ENCODE data around the gene CORO2B. TPM values are rescaled to one million over a fixed set of nuclear protein-coding genes. Genes with fewer than 3 reads are reported as not detected.
"Not testable (repeated sequence)": the region's sequence is repeated elsewhere in the genome, so short reads cannot be mapped to it uniquely, and the experiment has no call there.

Gene CORO2B
- total RNA-seq, 1 donor from 2014 or later, result 10.2 TPM

- intact Hi-C loops (cut with DNase I), result no loop called here
- no peak for DNase-seq (ENCODE audit: low spot score)
- ATAC-seq, result peak; percentile 74
These were observed 20.8 kb downstream of the CORO2B start for GRCh38 chr15:68599560-68600071.

- ATAC-seq (peak; percentile 5), DNase-seq (ENCODE audit: low spot score) (no peak)
- intact Hi-C loops (cut with DNase I), result no loop called here
These were observed 22.7 kb downstream of the CORO2B start for GRCh38 chr15:68601206-68602197.

- ATAC-seq, result no peak
- no peak for DNase-seq (ENCODE audit: low spot score)
- intact Hi-C loops (cut with DNase I), result no loop called here
These were observed 23.8 kb downstream of the CORO2B start for GRCh38 chr15:68602459-68603215.

GRCh38 chr15:68603216-68603595 lies 24.4 kb downstream of the CORO2B start:
- intact Hi-C loops (cut with DNase I), result no loop called here
- no peak for ATAC-seq
- DNase-seq (ENCODE audit: low spot score), result no peak

GRCh38 chr15:68603951-68604350 lies 25.2 kb downstream of the CORO2B start:
- DNase-seq (ENCODE audit: low spot score), result no peak

GRCh38 chr15:68604840-68605478 lies 26.2 kb downstream of the CORO2B start:
- intact Hi-C loops (cut with DNase I); ATAC-seq; DNase-seq (ENCODE audit: low spot score): not testable (repeated sequence)

More at GRCh38 chr15:68603951-68604350, 25.2 kb downstream of the CORO2B start:
- intact Hi-C loops (cut with DNase I), result no loop called here
- ATAC-seq, result no peak

GRCh38 chr15:68606375-68606774 lies 27.6 kb downstream of the CORO2B start:
- DNase-seq (ENCODE audit: low spot score) (no peak), ATAC-seq (no peak)
- intact Hi-C loops (cut with DNase I), result no loop called here

- ATAC-seq (peak; percentile 88), DNase-seq (ENCODE audit: low spot score) (peak; percentile 77)
- intact Hi-C loops (cut with DNase I), result no loop called here
These were observed 29.5 kb downstream of the CORO2B start for GRCh38 chr15:68608206-68608843.

GRCh38 chr15:68608844-68609232 lies 30.0 kb downstream of the CORO2B start:
- DNase-seq (ENCODE audit: low spot score) (no peak), ATAC-seq (no peak)
- intact Hi-C loops (cut with DNase I), result no loop called here

GRCh38 chr15:68609629-68610028 lies 30.8 kb downstream of the CORO2B start:
- intact Hi-C loops (cut with DNase I), result no loop called here
- ATAC-seq, result peak; percentile 85
- DNase-seq (ENCODE audit: low spot score), result peak; percentile 82

- DNase-seq (ENCODE audit: low spot score) (no peak), ATAC-seq (peak; percentile 4)
- intact Hi-C loops (cut with DNase I), result no loop called here
These were observed 32.0 kb downstream of the CORO2B start for GRCh38 chr15:68610825-68611224.

- intact Hi-C loops (cut with DNase I), result no loop called here
- no peak for DNase-seq (ENCODE audit: low spot score)
- no peak for ATAC-seq
These were observed 33.7 kb downstream of the CORO2B start for GRCh38 chr15:68612503-68612902.

- ATAC-seq (no peak), DNase-seq (ENCODE audit: low spot score) (no peak)
- intact Hi-C loops (cut with DNase I), result no loop called here
These were observed 34.4 kb downstream of the CORO2B start for GRCh38 chr15:68612979-68613740.

- ATAC-seq (peak; percentile 48), DNase-seq (ENCODE audit: low spot score) (peak; percentile 76)
- intact Hi-C loops (cut with DNase I), result no loop called here
These were observed 35.7 kb downstream of the CORO2B start for GRCh38 chr15:68614286-68615035.

GRCh38 chr15:68615301-68615700 lies 36.5 kb downstream of the CORO2B start:
- DNase-seq (ENCODE audit: low spot score) (no peak), ATAC-seq (no peak)
- intact Hi-C loops (cut with DNase I), result no loop called here

- DNase-seq (ENCODE audit: low spot score), result no peak
- intact Hi-C loops (cut with DNase I), result no loop called here
- no peak for ATAC-seq
These were observed 37.0 kb downstream of the CORO2B start for GRCh38 chr15:68615811-68616210.

GRCh38 chr15:68616397-68616796 lies 37.6 kb downstream of the CORO2B start:
- intact Hi-C loops (cut with DNase I), result no loop called here
- DNase-seq (ENCODE audit: low spot score) (no peak), ATAC-seq (no peak)

All from sciatic nerve (tissue), 2 donors.